Trophoblast cell (in vitro differentiated cells and primary cell): ENCODE measurements around the gene FCHSD2.
A peak's percentile ranks its signal among the peaks of the same experiment; 100 is the strongest.

ENCODE experiments used
- DNase-seq, 2 donors: peaks; one replicate each; pipeline ENCODE4 v3.0.0-alpha.2; 2016
- H2AFZ ChIP-seq: 2 replicates; pipeline ENCODE4 v1.6.1; 2013; ENCODE audit warnings: low read length, moderate library complexity, mild to moderate bottlenecking; ENCODE audit not compliant: insufficient read depth, poor library complexity
- H2AK5ac ChIP-seq: 2 replicates; pipeline ENCODE4 v1.6.1; 2013; ENCODE audit warnings: mild to moderate bottlenecking, low read length
- H2BK120ac ChIP-seq: 2 replicates; pipeline ENCODE4 v1.6.1; 2013; ENCODE audit warnings: low read length, mild to moderate bottlenecking, moderate library complexity; ENCODE audit not compliant: insufficient read depth, poor library complexity
- H2BK12ac ChIP-seq: 2 replicates; pipeline ENCODE4 v1.6.1; 2013; ENCODE audit warnings: mild to moderate bottlenecking, low read length, moderate library complexity
- H2BK5ac ChIP-seq: 2 replicates; pipeline ENCODE4 v1.6.1; 2013; ENCODE audit warnings: low read length, low read depth, moderate library complexity, mild to moderate bottlenecking; ENCODE audit not compliant: poor library complexity
- H3K14ac ChIP-seq: 2 replicates; pipeline ENCODE4 v1.6.1; 2013; ENCODE audit warnings: mild to moderate bottlenecking, low read length
- H3K18ac ChIP-seq: 2 replicates; pipeline ENCODE4 v1.6.1; 2013; ENCODE audit warnings: mild to moderate bottlenecking, low read length
- H3K23ac ChIP-seq: 2 replicates; pipeline ENCODE4 v1.6.1; 2013; ENCODE audit warnings: low read length
- H3K27ac ChIP-seq: 2 replicates; pipeline ENCODE4 v1.5.1; 2013; ENCODE audit warnings: low read depth, mild to moderate bottlenecking, inconsistent platforms, low read length, moderate library complexity
- H3K27me3 ChIP-seq: 2 replicates; pipeline ENCODE4 v1.6.1; 2013; ENCODE audit warnings: inconsistent platforms, mild to moderate bottlenecking, low read length, moderate library complexity; ENCODE audit not compliant: insufficient read depth
- H3K36me3 ChIP-seq, 2 experiments: 1 replicate in 1 of 2; 2 replicates in 1 of 2; pipeline ENCODE4 v1.6.1; 2013; ENCODE audit warnings: low read length in 2 of 2, mild to moderate bottlenecking in 2 of 2, moderate library complexity in 1 of 2; ENCODE audit not compliant: insufficient read depth in 2 of 2, control insufficient read depth in 1 of 2
- H3K4ac ChIP-seq: 2 replicates; pipeline ENCODE4 v1.6.1; 2013; ENCODE audit warnings: low read depth, mild to moderate bottlenecking, low read length, moderate library complexity
- H3K4me1 ChIP-seq, 2 experiments: 1 replicate in 1 of 2; 2 replicates in 1 of 2; pipeline ENCODE4 v1.6.1; 2013; ENCODE audit warnings: low read length in 2 of 2, mild to moderate bottlenecking in 2 of 2, moderate library complexity in 1 of 2; ENCODE audit not compliant: insufficient read depth in 2 of 2, control insufficient read depth in 1 of 2
- H3K4me2 ChIP-seq: 2 replicates; pipeline ENCODE4 v1.6.1; 2013; ENCODE audit warnings: inconsistent platforms, mild to moderate bottlenecking, low read length, moderate library complexity
- H3K4me3 ChIP-seq: 2 replicates; pipeline ENCODE4 v1.5.1; 2013; ENCODE audit warnings: mild to moderate bottlenecking, low read depth, low read length, inconsistent platforms
- H3K79me1 ChIP-seq: one replicate; pipeline ENCODE4 v1.6.1; 2013; ENCODE audit warnings: low read length
- H3K79me2 ChIP-seq: 2 replicates; pipeline ENCODE4 v1.6.1; 2013; ENCODE audit warnings: low read length, mild to moderate bottlenecking; ENCODE audit not compliant: control insufficient read depth, insufficient read depth, poor library complexity
- H3K9ac ChIP-seq: 2 replicates; pipeline ENCODE4 v1.6.1; 2013; ENCODE audit warnings: mild to moderate bottlenecking, low read length
- H3K9me3 ChIP-seq: 2 replicates; pipeline ENCODE4 v1.6.1; 2013; ENCODE audit warnings: low read depth, mild to moderate bottlenecking, control low read depth, inconsistent platforms, low read length; ENCODE audit not compliant: insufficient read depth
- H4K12ac ChIP-seq: 2 replicates; pipeline ENCODE4 v1.6.1; 2013; ENCODE audit warnings: low read depth, mild to moderate bottlenecking, low read length, moderate library complexity
- H4K8ac ChIP-seq: 2 replicates; pipeline ENCODE4 v1.6.1; 2013; ENCODE audit warnings: low read depth, mild to moderate bottlenecking, low read length, moderate library complexity
- H4K91ac ChIP-seq: one replicate; pipeline ENCODE4 v1.6.1; 2013; ENCODE audit warnings: low read depth, mild to moderate bottlenecking, low read length, moderate library complexity
- WGBS: extraction: QIAGEN DNeasy Blood & Tissue Kit; methylation state at CpG from one replicate; pipeline ENCODE4 v1.1.7; 2013; ENCODE audit warnings: missing lambda C conversion rate; ENCODE audit not compliant: insufficient read length, insufficient coverage; ENCODE audit errors: extremely low coverage; 5-methylcytosine and 5-hydroxymethylcytosine counted together

The FCHSD2 gene

DNA sequence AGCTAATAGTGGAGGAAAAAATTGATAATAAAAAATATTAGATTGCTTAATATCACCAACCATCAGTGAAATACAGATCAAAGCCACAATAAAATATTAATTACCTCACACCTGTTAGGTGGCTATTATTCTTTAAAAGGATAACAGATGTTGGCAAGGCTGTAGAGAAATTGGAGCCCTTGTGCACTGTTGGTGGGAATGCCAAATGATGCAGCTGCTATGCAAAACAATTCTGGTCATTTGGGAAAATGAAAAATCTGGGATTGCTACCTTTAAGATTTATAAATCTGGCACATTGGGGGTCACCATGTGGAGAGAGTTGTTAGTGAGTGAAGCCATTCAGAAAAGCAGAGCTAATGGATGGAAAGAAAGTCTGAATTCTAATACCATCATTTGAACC is 143.4 kb downstream of the FCHSD2 start:
- H2AK5ac ChIP-seq, result no peak overlapping the region
- no peak overlapping the region for H3K14ac ChIP-seq
- H3K27ac ChIP-seq, result no peak overlapping the region
- no peaks in the 10 kb centered on the region for H3K36me3 ChIP-seq
- H3K23ac ChIP-seq, result no peak overlapping the region
- no peak overlapping the region for H4K91ac ChIP-seq
- H3K4me3 ChIP-seq, result no peak overlapping the region
- no peak overlapping the region for H3K4ac ChIP-seq
- H2AFZ ChIP-seq, result no peak overlapping the region
- no peaks in the 10 kb centered on the region for H3K79me1 ChIP-seq
- H3K79me2 ChIP-seq, result no peaks in the 10 kb centered on the region
- no peaks in the 10 kb centered on the region for H3K27me3 ChIP-seq
- H3K9me3 ChIP-seq, result no peaks in the 10 kb centered on the region
- no peak overlapping the region for H2BK12ac ChIP-seq
- H3K4me1 ChIP-seq, result no peaks in the 10 kb centered on the region
- DNase-seq, result no peak
- H3K4me2 ChIP-seq, result no peak overlapping the region
- H3K9ac ChIP-seq, result no peak overlapping the region
- H4K12ac ChIP-seq, result no peak overlapping the region
- H3K18ac ChIP-seq, result no peak overlapping the region
- no peak overlapping the region for H2BK120ac ChIP-seq
- H2BK5ac ChIP-seq, result no peak overlapping the region
- H4K8ac ChIP-seq, result no peak overlapping the region

DNA sequence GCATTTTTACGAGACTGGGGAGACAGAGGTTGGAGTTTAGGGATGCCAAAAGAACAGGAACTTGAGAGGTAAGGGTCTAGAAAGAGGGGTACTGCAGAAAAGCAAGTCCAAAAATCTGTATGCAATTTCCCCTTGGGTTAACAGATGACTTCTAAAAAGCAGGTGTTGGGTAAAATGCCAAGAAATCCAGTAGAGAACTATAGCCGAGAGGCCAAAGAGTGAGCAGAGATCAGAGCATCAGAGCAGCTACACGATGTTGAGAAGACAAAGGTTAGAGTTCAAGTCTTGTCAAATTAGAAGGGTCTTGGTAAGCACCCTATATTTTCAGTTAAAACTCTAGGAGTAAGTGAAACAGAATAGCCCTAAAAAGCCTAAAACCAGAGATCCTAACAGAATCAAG is 145.2 kb downstream of the FCHSD2 start:
- H3K9me3 ChIP-seq, result no peaks in the 10 kb centered on the region
- no peak overlapping the region for H4K91ac ChIP-seq
- H3K79me2 ChIP-seq, result no peaks in the 10 kb centered on the region
- H3K4me1 ChIP-seq, result no peaks in the 10 kb centered on the region
- no peak overlapping the region for H2BK5ac ChIP-seq
- no peak overlapping the region for H3K18ac ChIP-seq
- H3K4ac ChIP-seq, result no peak overlapping the region
- no peak for DNase-seq
- WGBS, result no CpG with 5 or more reads among the region's 3 CpGs
- no peaks in the 10 kb centered on the region for H3K79me1 ChIP-seq
- no peak overlapping the region for H4K12ac ChIP-seq
- no peak overlapping the region for H3K27ac ChIP-seq
- no peak overlapping the region for H3K9ac ChIP-seq
- no peak overlapping the region for H2AFZ ChIP-seq
- no peak overlapping the region for H3K4me2 ChIP-seq
- H2AK5ac ChIP-seq, result no peak overlapping the region
- no peak overlapping the region for H2BK120ac ChIP-seq
- H3K4me3 ChIP-seq, result no peak overlapping the region
- no peak overlapping the region for H3K14ac ChIP-seq
- no peaks in the 10 kb centered on the region for H3K27me3 ChIP-seq
- H3K36me3 ChIP-seq, result no peaks in the 10 kb centered on the region
- no peak overlapping the region for H4K8ac ChIP-seq
- H3K23ac ChIP-seq, result no peak overlapping the region
- no peak overlapping the region for H2BK12ac ChIP-seq

DNA sequence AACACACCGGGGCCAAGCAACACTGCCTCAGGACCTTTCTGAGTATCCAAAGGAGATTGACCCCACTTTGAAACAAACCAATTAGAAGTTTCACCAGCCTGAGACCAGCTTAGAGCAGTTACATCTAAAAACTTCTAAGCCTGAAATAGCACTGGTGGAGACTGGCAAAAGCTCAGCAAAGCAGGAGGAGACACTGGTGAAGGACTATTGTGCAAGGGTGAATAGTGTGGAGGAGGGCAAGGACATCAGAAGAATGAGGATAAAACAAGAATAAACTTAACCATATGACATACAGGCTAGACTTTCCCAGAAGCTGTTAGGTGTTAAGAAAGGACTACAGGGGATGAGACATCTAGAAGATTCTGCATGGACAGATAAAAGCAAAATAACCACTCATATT is 152.4 kb downstream of the FCHSD2 start:
- Histone ChIP-seq H3K18ac (no peak overlapping the region), H3K9ac (no peak overlapping the region), H4K12ac (no peak overlapping the region), H3K27me3 (no peaks in the 10 kb centered on the region), H3K23ac (no peak overlapping the region), H2BK120ac (no peak overlapping the region), H3K4me2 (no peak overlapping the region), H2BK5ac (no peak overlapping the region), H4K8ac (no peak overlapping the region), H3K79me1 (no peaks in the 10 kb centered on the region), H3K4ac (no peak overlapping the region), H4K91ac (no peak overlapping the region), H2AFZ (no peak overlapping the region), H3K4me3 (no peak overlapping the region), H3K4me1 (no peaks in the 10 kb centered on the region), H3K79me2 (no peaks in the 10 kb centered on the region), H2BK12ac (no peak overlapping the region), H3K9me3 (no peaks in the 10 kb centered on the region), H3K27ac (no peak overlapping the region), H3K36me3 (no peaks in the 10 kb centered on the region), H2AK5ac (no peak overlapping the region), H3K14ac (no peak overlapping the region)
- no peak for DNase-seq
- no CpG with 5 or more reads among the region's 1 CpG for WGBS

DNA sequence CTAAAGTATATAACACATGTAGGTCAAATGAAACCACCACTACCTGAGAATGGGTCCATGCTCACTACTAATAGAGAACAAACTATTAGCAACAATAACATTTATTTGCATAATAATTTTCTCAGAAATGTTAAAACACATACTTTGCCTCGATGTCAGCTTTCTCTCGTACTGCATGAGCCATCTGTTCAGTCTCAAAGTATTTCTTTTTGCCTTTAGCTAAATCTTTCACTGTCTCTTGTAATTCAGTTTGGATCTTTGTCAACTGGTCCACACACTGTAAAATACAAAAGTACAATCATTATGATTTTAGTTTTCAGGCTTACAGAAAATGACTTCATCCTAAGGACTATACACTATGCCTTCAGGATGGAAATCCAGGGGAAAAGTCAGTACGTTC is 153.3 kb downstream of the FCHSD2 start:
- no peaks in the 10 kb centered on the region for H3K9me3 ChIP-seq
- H4K91ac ChIP-seq, result no peak overlapping the region
- no peak overlapping the region for H3K4ac ChIP-seq
- no peak overlapping the region for H2BK12ac ChIP-seq
- no peaks in the 10 kb centered on the region for H3K27me3 ChIP-seq
- no peaks in the 10 kb centered on the region for H3K36me3 ChIP-seq
- no peak overlapping the region for H3K27ac ChIP-seq
- H2AFZ ChIP-seq, result no peak overlapping the region
- H3K79me1 ChIP-seq, result no peaks in the 10 kb centered on the region
- H3K14ac ChIP-seq, result no peak overlapping the region
- H3K4me2 ChIP-seq, result no peak overlapping the region
- WGBS, result no CpG with 5 or more reads among the region's 3 CpGs
- no peak overlapping the region for H2AK5ac ChIP-seq
- DNase-seq, result peak in 1 of 2 donors; percentile 52
- H3K4me3 ChIP-seq, result no peak overlapping the region
- no peak overlapping the region for H2BK5ac ChIP-seq
- no peaks in the 10 kb centered on the region for H3K4me1 ChIP-seq
- H3K79me2 ChIP-seq, result no peaks in the 10 kb centered on the region
- no peak overlapping the region for H3K9ac ChIP-seq
- H4K8ac ChIP-seq, result no peak overlapping the region
- no peak overlapping the region for H3K23ac ChIP-seq
- H3K18ac ChIP-seq, result no peak overlapping the region
- H2BK120ac ChIP-seq, result no peak overlapping the region
- H4K12ac ChIP-seq, result no peak overlapping the region

DNA sequence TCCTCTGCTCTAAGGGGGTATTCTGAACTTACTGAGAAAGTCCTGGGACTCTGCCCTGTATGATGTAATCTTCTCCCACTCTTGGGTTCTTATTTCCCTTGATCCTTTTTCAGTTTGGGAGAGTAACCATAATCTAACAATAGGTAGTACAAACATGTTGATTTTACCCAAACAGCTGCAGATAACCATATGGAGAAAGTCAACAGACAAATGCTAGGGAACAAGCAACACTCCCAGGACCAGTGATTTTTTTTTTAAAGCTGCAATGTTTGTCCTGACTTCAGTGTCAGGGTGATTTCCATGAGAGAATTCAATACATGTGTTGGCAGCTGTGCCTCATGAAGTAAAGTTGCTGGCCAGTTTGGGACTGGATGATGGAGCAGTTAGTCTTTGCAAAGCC is 156.5 kb downstream of the FCHSD2 start:
- H3K79me2 ChIP-seq, result no peaks in the 10 kb centered on the region
- no peak overlapping the region for H3K23ac ChIP-seq
- no peaks in the 10 kb centered on the region for H3K36me3 ChIP-seq
- no peak overlapping the region for H2BK5ac ChIP-seq
- H3K27ac ChIP-seq, result no peak overlapping the region
- H3K4me1 ChIP-seq, result no peaks in the 10 kb centered on the region
- no peak overlapping the region for H2AK5ac ChIP-seq
- no peaks in the 10 kb centered on the region for H3K9me3 ChIP-seq
- H3K18ac ChIP-seq, result no peak overlapping the region
- H3K4ac ChIP-seq, result no peak overlapping the region
- no peak overlapping the region for H4K12ac ChIP-seq
- no peak for DNase-seq
- no peak overlapping the region for H4K8ac ChIP-seq
- no peak overlapping the region for H4K91ac ChIP-seq
- H2BK120ac ChIP-seq, result no peak overlapping the region
- H3K4me3 ChIP-seq, result no peak overlapping the region
- H3K79me1 ChIP-seq, result no peaks in the 10 kb centered on the region
- H2AFZ ChIP-seq, result no peak overlapping the region
- no peaks in the 10 kb centered on the region for H3K27me3 ChIP-seq
- no peak overlapping the region for H3K4me2 ChIP-seq
- H2BK12ac ChIP-seq, result no peak overlapping the region
- H3K9ac ChIP-seq, result no peak overlapping the region
- no peak overlapping the region for H3K14ac ChIP-seq
